SK-N-SH (cell line): ENCODE results near the gene MPHOSPH9. TPM values are rescaled to one million over a fixed set of nuclear protein-coding genes. Genes with fewer than 3 reads are reported as not detected.

Source experiments
- CTCF ChIA-PET: fragments of 300-600, 350-600 bp; formaldehyde crosslinking; extraction: SDS; loops from one replicate; lab custom pipeline; 2021; lab: Yijun Ruan, JAX
- POLR2A ChIA-PET: fragments of 350-600 bp; sonication (Branson Sonifier 250); formaldehyde crosslinking; extraction: SDS; loops from one replicate; lab custom pipeline; 2020; ENCODE audit warnings: antibody characterized with exemption, inconsistent platforms; lab: Yijun Ruan, JAX
- DNase-seq: peaks from one replicate; pipeline ENCODE4 v3.0.0; 2012
- H2AFZ ChIP-seq: fragments of 200-600 bp; sonication (generic); 2 replicates; pipeline ENCODE4 v1.8.1; 2016; ENCODE audit warnings: antibody characterized with exemption, mild to moderate bottlenecking, low read depth
- H3F3A ChIP-seq: fragments of 200-600 bp; sonication (generic); replicated peaks from 2 replicates; pipeline ENCODE3; 2016; ENCODE audit warnings: antibody characterized with exemption, mild to moderate bottlenecking; ENCODE audit not compliant: insufficient read depth
- H3K27ac ChIP-seq, 2 experiments: fragments of 200-500 bp in 1 of 2; fragments of 200-600 bp in 1 of 2; sonication (Bioruptor generic) in 1 of 2; sonication (generic), shearing (Covaris generic) in 1 of 2; 2 replicates each; pipeline versions ENCODE4 v1.5.1 to v1.6.1; 2014 to 2016; ENCODE audit warnings: low read depth in 2 of 2, inconsistent platforms in 1 of 2, low read length in 1 of 2, mild to moderate bottlenecking in 1 of 2, mixed read lengths in 1 of 2
- H3K27me3 ChIP-seq: fragments of 200-600 bp; sonication (generic), shearing (Covaris generic); 2 replicates; pipeline ENCODE4 v1.6.1; 2016; ENCODE audit warnings: mixed run types; ENCODE audit not compliant: insufficient read depth
- H3K36me3 ChIP-seq, 2 experiments: fragments of 200-500 bp in 1 of 2; fragments of 200-600 bp in 1 of 2; sonication (Bioruptor generic) in 1 of 2; sonication (generic) in 1 of 2; replicated peaks in 1 of 2; 2 replicates each; pipeline versions ENCODE3 to v1.5.1; 2014 to 2016; ENCODE audit warnings: low read length in 1 of 2, mild to moderate bottlenecking in 1 of 2; ENCODE audit not compliant: insufficient read depth in 2 of 2, control insufficient read depth in 1 of 2
- H3K4me1 ChIP-seq, 2 experiments: fragments of 200-500 bp in 1 of 2; fragments of 200-600 bp in 1 of 2; sonication (Bioruptor generic) in 1 of 2; sonication (generic), shearing (Covaris generic) in 1 of 2; 2 replicates each; pipeline versions ENCODE4 v1.5.1 to v1.6.1; 2014 to 2016; ENCODE audit warnings: low read depth in 1 of 2, low read length in 1 of 2, mixed run types in 1 of 2; ENCODE audit not compliant: insufficient read depth in 2 of 2, control insufficient read depth in 1 of 2
- H3K4me2 ChIP-seq: fragments of 200-600 bp; sonication (generic), shearing (Covaris generic); 2 replicates; pipeline ENCODE4 v1.6.1; 2017; ENCODE audit warnings: mixed run types
- H3K4me3 ChIP-seq, 2 experiments: fragments of 200-500 bp in 1 of 2; fragments of 200-600 bp in 1 of 2; sonication (Bioruptor generic) in 1 of 2; sonication (generic), shearing (Covaris generic) in 1 of 2; 2 replicates each; pipeline versions ENCODE4 v1.5.1 to v1.8.1; 2014 to 2016; ENCODE audit warnings: low read depth in 2 of 2, inconsistent platforms in 1 of 2, low read length in 1 of 2, mild to moderate bottlenecking in 1 of 2, mixed read lengths in 1 of 2, moderate library complexity in 1 of 2
- H3K79me2 ChIP-seq: fragments of 200-600 bp; sonication (generic); 2 replicates; pipeline ENCODE4 v1.8.1; 2017; ENCODE audit warnings: mild to moderate bottlenecking; ENCODE audit not compliant: insufficient read depth
- H3K9ac ChIP-seq: fragments of 200-600 bp; sonication (generic); 2 replicates; pipeline ENCODE4 v1.6.1; 2017; ENCODE audit warnings: mixed run types
- H3K9me2 ChIP-seq: fragments of 200-600 bp; sonication (generic); 2 replicates; pipeline ENCODE4 v1.6.1; 2017; ENCODE audit warnings: mixed run types
- H3K9me3 ChIP-seq: fragments of 200-600 bp; sonication (generic); 2 replicates; pipeline ENCODE4 v1.6.1; 2017; ENCODE audit warnings: mixed run types, mild to moderate bottlenecking, moderate library complexity
- H4K20me1 ChIP-seq: fragments of 200-600 bp; sonication (generic); 2 replicates; pipeline ENCODE4 v1.6.1; 2017; ENCODE audit warnings: mild to moderate bottlenecking, mixed run types; ENCODE audit not compliant: insufficient read depth
- CHD2 ChIP-seq: fragments of 150-350 bp; IDR thresholded peaks from 2 replicates; pipeline ENCODE4 v1.6.1; 2018; ENCODE audit warnings: low read length; ENCODE audit not compliant: partially characterized antibody
- ELF1 ChIP-seq: IDR thresholded peaks from 2 replicates; pipeline ENCODE4 v1.4.0; 2012
- EP300 ChIP-seq, 2 experiments: IDR thresholded peaks; 2 replicates each; pipeline versions ENCODE4 v1.4.0 to v1.6.1; 2012; ENCODE audit warnings: borderline replicate concordance in 1 of 2, low read depth in 1 of 2, low read length in 1 of 2
- EZH2phosphoT487 ChIP-seq: fragments of 200-600 bp; sonication (generic); IDR thresholded peaks from 2 replicates; pipeline ENCODE4 v1.6.1; 2017; ENCODE audit warnings: low read depth, mixed run types, mild to moderate bottlenecking, antibody characterized with exemption, moderate library complexity, borderline replicate concordance
- FOXM1 ChIP-seq: IDR thresholded peaks from 2 replicates; pipeline ENCODE4 v1.4.0; 2012; ENCODE audit warnings: low read depth, mild to moderate bottlenecking
- JUND ChIP-seq: IDR thresholded peaks from 2 replicates; pipeline ENCODE4 v1.4.0; 2012
- MEF2A ChIP-seq: IDR thresholded peaks from 2 replicates; pipeline ENCODE4 v1.4.0; 2012; ENCODE audit warnings: low read depth, borderline replicate concordance
- NRF1 ChIP-seq: IDR thresholded peaks from 2 replicates; pipeline ENCODE4 v1.6.1; 2012; ENCODE audit warnings: low read depth, mild to moderate bottlenecking, low read length
- POLR2AphosphoS5 ChIP-seq: IDR thresholded peaks from 2 replicates; pipeline ENCODE4 v1.6.1; 2012; ENCODE audit warnings: low read depth, low read length
- RCOR1 ChIP-seq: fragments of 150-350 bp; IDR thresholded peaks from 2 replicates; pipeline ENCODE4 v1.6.1; 2017; ENCODE audit warnings: antibody characterized with exemption, low read length
- RFX5 ChIP-seq: IDR thresholded peaks from 2 replicates; pipeline ENCODE4 v1.6.1; 2012; ENCODE audit warnings: mild to moderate bottlenecking, improper control_type of control experiment, low read length
- RXRA ChIP-seq: IDR thresholded peaks from 2 replicates; pipeline ENCODE4 v1.4.0; 2012; ENCODE audit warnings: low read depth, mild to moderate bottlenecking, borderline replicate concordance
- SIN3A ChIP-seq: IDR thresholded peaks from 2 replicates; pipeline ENCODE4 v1.6.1; 2012; ENCODE audit warnings: low read depth, mild to moderate bottlenecking, low read length, moderate library complexity, borderline replicate concordance
- TAF1 ChIP-seq: IDR thresholded peaks from 2 replicates; pipeline ENCODE4 v1.6.1; 2012; ENCODE audit warnings: low read depth, mild to moderate bottlenecking, low read length, moderate library complexity, borderline replicate concordance
- YY1 ChIP-seq: IDR thresholded peaks from 2 replicates; pipeline ENCODE4 v1.4.0; 2012; ENCODE audit warnings: low read depth, mild to moderate bottlenecking
- WGBS: methylation state at CpG from one replicate; pipeline ENCODE4 v1.1.6; 2017; ENCODE audit warnings: low lambda C conversion rate; 5-methylcytosine and 5-hydroxymethylcytosine counted together
- polyA plus RNA-seq, 3 experiments: library from polyadenylated mRNA; depleted of rRNA; stranded (reverse); fragments of >200 nt; gene quantifications; 2 replicates each; pipeline ENCODE4 v1.2.3, GENCODE V29; 2012
- TF ChIP-seq, protein P1 (sequence below): IDR thresholded peaks from 2 replicates; pipeline ENCODE4 v1.4.0; 2012; ENCODE audit warnings: low read depth, borderline replicate concordance
- TF ChIP-seq, protein P2 (sequence below): IDR thresholded peaks from 2 replicates; pipeline ENCODE4; 2012
- TF ChIP-seq, protein P3 (sequence below): fragments of 150-350 bp; IDR thresholded peaks from 2 replicates; pipeline ENCODE4 v1.6.1; 2016; ENCODE audit warnings: mild to moderate bottlenecking, low read depth, low read length
- TF ChIP-seq, protein P4 (sequence below): fragments of 200-600 bp; sonication (generic); IDR thresholded peaks from 2 replicates; pipeline ENCODE4 v1.6.1; 2017; ENCODE audit warnings: antibody characterized with exemption, mild to moderate bottlenecking, moderate library complexity

Gene MPHOSPH9
- polyA plus RNA-seq, 1 of the 3 experiments (the other 2 are of a cell fraction), result 9.0 TPM

DNA sequence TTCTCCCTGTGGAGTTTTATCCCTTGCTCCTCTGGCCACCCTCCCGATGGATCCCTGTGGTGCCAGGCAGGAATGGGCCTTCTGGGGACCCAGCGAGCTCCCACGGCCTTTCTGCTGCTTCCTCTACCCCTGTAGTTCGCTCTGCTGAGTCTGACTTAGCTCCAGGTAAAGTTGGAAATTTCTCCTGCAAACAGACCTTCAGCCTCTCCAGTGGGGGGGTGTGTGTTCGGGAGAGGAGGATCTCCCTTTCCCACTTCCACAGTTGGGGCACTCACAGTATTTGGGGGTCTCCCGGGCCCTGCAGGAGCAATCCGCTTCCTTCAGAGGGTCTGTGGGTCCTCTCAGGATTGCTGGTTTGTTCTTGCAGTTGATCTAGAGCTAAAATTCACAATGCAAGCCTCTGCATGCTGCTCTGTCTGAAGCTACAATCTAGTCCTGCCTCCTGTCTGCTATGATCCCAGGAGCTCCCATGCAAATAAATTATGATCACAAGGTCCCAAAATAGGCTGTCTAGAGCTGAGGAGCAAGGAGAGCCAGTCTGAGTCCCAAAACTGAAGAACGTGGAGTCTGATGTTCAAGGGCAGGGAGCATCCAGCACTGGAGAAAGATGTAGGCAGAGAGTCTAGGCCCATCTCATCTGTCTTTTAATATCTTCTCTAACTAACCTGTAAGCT is 18.6 kb upstream of the MPHOSPH9 start:
- Histone ChIP-seq H3K4me2 (no peak overlapping the region), H3K9me2 (no peaks in the 10 kb centered on the region), H3K9ac (no peak overlapping the region), H3K36me3 (peaks cover 20 to 47% of the 10 kb centered on the region in 2 experiments), H3K9me3 (no peaks in the 10 kb centered on the region), H3K79me2 (peaks cover 97% of the 10 kb centered on the region), H3K27ac (no peak overlapping the region; a peak in 1 of 4 replicates), H3F3A (peaks cover 14% of the 10 kb centered on the region), H3K27me3 (no peaks in the 10 kb centered on the region), H4K20me1 (peaks cover 11% of the 10 kb centered on the region; the same call in 1 of the 2 replicates), H3K4me1 (peaks cover 0 to 3% of the 10 kb centered on the region in 2 experiments; a peak in 2 of 4 replicates), H3K4me3 (no peak overlapping the region), H2AFZ (no peak overlapping the region)
- POLR2A ChIA-PET, result interaction anchor here (1.2 to 1.7 kb wide), 2 partner anchors 16 to 19 kb away, joined by 6 to 7 read pairs; partner anchors contain the start of genes MPHOSPH9 and MTRFR
- TF ChIP-seq MEF2A (no peak), EP300 (IDR thresholded peaks at IDR 0.05; ENCODE audit: borderline replicate concordance in 1 of 2, low read depth in 1 of 2, low read length in 1 of 2) (no peak), RFX5 (no peak), JUND (no peak), POLR2AphosphoS5 (no peak), TAF1 (no peak), YY1 (no peak), SIN3A (no peak), ELF1 (no peak), NRF1 (no peak), RXRA (no peak), RCOR1 (no peak), CHD2 (no peak), EZH2phosphoT487 (no peak), FOXM1 (no peak)
- TF ChIP-seq, protein P1, sequence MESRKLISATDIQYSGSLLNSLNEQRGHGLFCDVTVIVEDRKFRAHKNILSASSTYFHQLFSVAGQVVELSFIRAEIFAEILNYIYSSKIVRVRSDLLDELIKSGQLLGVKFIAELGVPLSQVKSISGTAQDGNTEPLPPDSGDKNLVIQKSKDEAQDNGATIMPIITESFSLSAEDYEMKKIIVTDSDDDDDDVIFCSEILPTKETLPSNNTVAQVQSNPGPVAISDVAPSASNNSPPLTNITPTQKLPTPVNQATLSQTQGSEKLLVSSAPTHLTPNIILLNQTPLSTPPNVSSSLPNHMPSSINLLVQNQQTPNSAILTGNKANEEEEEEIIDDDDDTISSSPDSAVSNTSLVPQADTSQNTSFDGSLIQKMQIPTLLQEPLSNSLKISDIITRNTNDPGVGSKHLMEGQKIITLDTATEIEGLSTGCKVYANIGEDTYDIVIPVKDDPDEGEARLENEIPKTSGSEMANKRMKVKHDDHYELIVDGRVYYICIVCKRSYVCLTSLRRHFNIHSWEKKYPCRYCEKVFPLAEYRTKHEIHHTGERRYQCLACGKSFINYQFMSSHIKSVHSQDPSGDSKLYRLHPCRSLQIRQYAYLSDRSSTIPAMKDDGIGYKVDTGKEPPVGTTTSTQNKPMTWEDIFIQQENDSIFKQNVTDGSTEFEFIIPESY, result no peak
- TF ChIP-seq, protein P2, sequence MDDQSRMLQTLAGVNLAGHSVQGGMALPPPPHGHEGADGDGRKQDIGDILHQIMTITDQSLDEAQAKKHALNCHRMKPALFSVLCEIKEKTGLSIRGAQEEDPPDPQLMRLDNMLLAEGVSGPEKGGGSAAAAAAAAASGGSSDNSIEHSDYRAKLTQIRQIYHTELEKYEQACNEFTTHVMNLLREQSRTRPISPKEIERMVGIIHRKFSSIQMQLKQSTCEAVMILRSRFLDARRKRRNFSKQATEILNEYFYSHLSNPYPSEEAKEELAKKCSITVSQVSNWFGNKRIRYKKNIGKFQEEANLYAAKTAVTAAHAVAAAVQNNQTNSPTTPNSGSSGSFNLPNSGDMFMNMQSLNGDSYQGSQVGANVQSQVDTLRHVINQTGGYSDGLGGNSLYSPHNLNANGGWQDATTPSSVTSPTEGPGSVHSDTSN, result no peak
- TF ChIP-seq, protein P3, sequence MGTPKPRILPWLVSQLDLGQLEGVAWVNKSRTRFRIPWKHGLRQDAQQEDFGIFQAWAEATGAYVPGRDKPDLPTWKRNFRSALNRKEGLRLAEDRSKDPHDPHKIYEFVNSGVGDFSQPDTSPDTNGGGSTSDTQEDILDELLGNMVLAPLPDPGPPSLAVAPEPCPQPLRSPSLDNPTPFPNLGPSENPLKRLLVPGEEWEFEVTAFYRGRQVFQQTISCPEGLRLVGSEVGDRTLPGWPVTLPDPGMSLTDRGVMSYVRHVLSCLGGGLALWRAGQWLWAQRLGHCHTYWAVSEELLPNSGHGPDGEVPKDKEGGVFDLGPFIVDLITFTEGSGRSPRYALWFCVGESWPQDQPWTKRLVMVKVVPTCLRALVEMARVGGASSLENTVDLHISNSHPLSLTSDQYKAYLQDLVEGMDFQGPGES, result no peak
- TF ChIP-seq, protein P4, sequence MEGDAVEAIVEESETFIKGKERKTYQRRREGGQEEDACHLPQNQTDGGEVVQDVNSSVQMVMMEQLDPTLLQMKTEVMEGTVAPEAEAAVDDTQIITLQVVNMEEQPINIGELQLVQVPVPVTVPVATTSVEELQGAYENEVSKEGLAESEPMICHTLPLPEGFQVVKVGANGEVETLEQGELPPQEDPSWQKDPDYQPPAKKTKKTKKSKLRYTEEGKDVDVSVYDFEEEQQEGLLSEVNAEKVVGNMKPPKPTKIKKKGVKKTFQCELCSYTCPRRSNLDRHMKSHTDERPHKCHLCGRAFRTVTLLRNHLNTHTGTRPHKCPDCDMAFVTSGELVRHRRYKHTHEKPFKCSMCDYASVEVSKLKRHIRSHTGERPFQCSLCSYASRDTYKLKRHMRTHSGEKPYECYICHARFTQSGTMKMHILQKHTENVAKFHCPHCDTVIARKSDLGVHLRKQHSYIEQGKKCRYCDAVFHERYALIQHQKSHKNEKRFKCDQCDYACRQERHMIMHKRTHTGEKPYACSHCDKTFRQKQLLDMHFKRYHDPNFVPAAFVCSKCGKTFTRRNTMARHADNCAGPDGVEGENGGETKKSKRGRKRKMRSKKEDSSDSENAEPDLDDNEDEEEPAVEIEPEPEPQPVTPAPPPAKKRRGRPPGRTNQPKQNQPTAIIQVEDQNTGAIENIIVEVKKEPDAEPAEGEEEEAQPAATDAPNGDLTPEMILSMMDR, result no peak
- no peak for DNase-seq
- CTCF ChIA-PET, result interaction anchor here (1.2 to 2.4 kb wide), 2 partner anchors 10 to 17 kb away, joined by 4 to 6 read pairs; no protein-coding TSS in a partner anchor
- WGBS, result 93% methylated on average over 6 of the region's 8 CpGs
